H1 (cell line): Measurements from ENCODE around the gene NOL8. TPM values are rescaled to one million over a fixed set of nuclear protein-coding genes. Genes with fewer than 3 reads are reported as not detected.

Experiments used
- CTCF ChIA-PET: fragments of 300-600 bp; sonication (Branson Sonifier 250); formaldehyde crosslinking; loops from one replicate; lab custom pipeline; 2021; ENCODE audit not compliant: partially characterized antibody; lab: Charles Lee
- POLR2A ChIA-PET: fragments of 300-600 bp; sonication (Branson Sonifier 250); formaldehyde crosslinking; loops from one replicate; lab custom pipeline; 2021; ENCODE audit warnings: inconsistent platforms; ENCODE audit not compliant: partially characterized antibody; lab: Charles Lee
- DNase-seq, 2 experiments: peaks; one replicate each; pipeline versions ENCODE4 v3.0.0 to v3.0.0-alpha.2; 2010 to 2022; ENCODE audit warnings: low spot score in 2 of 2, low read depth in 1 of 2, mixed read lengths in 1 of 2
- FAIRE-seq: peaks from 2 replicates; lab custom pipeline; 2011; peaks lifted over from hg19 to GRCh38; lab: Jason Lieb, UNC
- H2AFZ ChIP-seq: 2 replicates; pipeline ENCODE4 v1.8.1; 2012; ENCODE audit warnings: low read length, inconsistent platforms
- H2AK5ac ChIP-seq: 2 replicates; pipeline ENCODE4 v1.6.1; 2013; ENCODE audit warnings: low read depth, low read length
- H2BK120ac ChIP-seq: replicated peaks from 2 replicates; pipeline ENCODE3; 2013; ENCODE audit warnings: low read depth, low read length, inconsistent platforms
- H2BK12ac ChIP-seq: 2 replicates; pipeline ENCODE4 v1.6.1; 2013; ENCODE audit warnings: low read depth, low read length
- H2BK15ac ChIP-seq: 2 replicates; pipeline ENCODE4 v1.6.1; 2013; ENCODE audit warnings: low read length
- H2BK20ac ChIP-seq: 2 replicates; pipeline ENCODE4 v1.6.1; 2013; ENCODE audit warnings: low read length
- H2BK5ac ChIP-seq: 2 replicates; pipeline ENCODE4 v1.6.1; 2013; ENCODE audit warnings: low read depth, low read length
- H3K14ac ChIP-seq: 2 replicates; pipeline ENCODE4 v1.6.1; 2013; ENCODE audit warnings: inconsistent platforms; ENCODE audit not compliant: insufficient read length
- H3K18ac ChIP-seq: 2 replicates; pipeline ENCODE4 v1.6.1; 2013; ENCODE audit warnings: low read length; ENCODE audit errors: extremely low read depth
- H3K23ac ChIP-seq: 2 replicates; pipeline ENCODE4 v1.6.1; 2013; ENCODE audit warnings: inconsistent platforms; ENCODE audit not compliant: insufficient read length
- H3K23me2 ChIP-seq: 2 replicates; pipeline ENCODE4 v1.6.1; 2013; ENCODE audit warnings: low read depth, low read length
- H3K27ac ChIP-seq: 2 replicates; pipeline ENCODE4 v1.6.1; 2011; ENCODE audit warnings: low read depth, low read length, inconsistent platforms
- H3K27me3 ChIP-seq, 4 experiments: replicated peaks in 1 of 4; 1 replicate in 1 of 4; 2 replicates in 3 of 4; pipeline versions ENCODE4 v1.6.1 to v1.8.1; 2011 to 2013; ENCODE audit warnings: low read length in 3 of 4, mild to moderate bottlenecking in 3 of 4, inconsistent platforms in 2 of 4, mixed read lengths in 2 of 4, moderate library complexity in 1 of 4; ENCODE audit not compliant: control insufficient read depth in 3 of 4, insufficient read depth in 3 of 4; ENCODE audit errors: extremely low read depth in 1 of 4
- H3K36me3 ChIP-seq, 4 experiments: 2 replicates each; pipeline versions ENCODE4 v1.6.1 to v1.8.1; 2011 to 2013; ENCODE audit warnings: mild to moderate bottlenecking in 4 of 4, low read length in 3 of 4, moderate library complexity in 2 of 4, control low read depth in 1 of 4, inconsistent platforms in 1 of 4; ENCODE audit not compliant: insufficient read depth in 4 of 4, control insufficient read depth in 2 of 4
- H3K4ac ChIP-seq: replicated peaks from 2 replicates; pipeline ENCODE3; 2013; ENCODE audit warnings: low read length, low read depth, mixed read lengths, inconsistent platforms; ENCODE audit not compliant: insufficient read length
- H3K4me1 ChIP-seq, 4 experiments: replicated peaks in 1 of 4; 1 replicate in 1 of 4; 2 replicates in 3 of 4; pipeline versions ENCODE4 v1.6.1 to v1.8.1; 2011 to 2013; ENCODE audit warnings: low read length in 3 of 4, inconsistent platforms in 2 of 4, mixed read lengths in 1 of 4; ENCODE audit not compliant: insufficient read depth in 4 of 4, control insufficient read depth in 3 of 4
- H3K4me2 ChIP-seq, 2 experiments: 2 replicates each; pipeline versions ENCODE4 v1.6.1 to v1.8.1; 2011 to 2013; ENCODE audit warnings: low read depth in 2 of 2, low read length in 2 of 2, control low read depth in 1 of 2, inconsistent platforms in 1 of 2, mild to moderate bottlenecking in 1 of 2; ENCODE audit not compliant: insufficient read depth in 1 of 2
- H3K4me3 ChIP-seq, 4 experiments: fragments of 200-600, 300-600 bp in 1 of 4; sonication (generic), shearing (Covaris generic), sonication (Bioruptor Twin) in 1 of 4; 2 replicates each; pipeline versions ENCODE4 v1.5.1 to v1.8.1; 2011 to 2016; ENCODE audit warnings: low read length in 4 of 4, low read depth in 3 of 4, control low read depth in 2 of 4, inconsistent platforms in 2 of 4, mild to moderate bottlenecking in 2 of 4, mixed read lengths in 1 of 4, moderate library complexity in 1 of 4; ENCODE audit not compliant: insufficient read depth in 2 of 4; ENCODE audit errors: extremely low read depth in 1 of 4
- H3K56ac ChIP-seq: replicated peaks from 2 replicates; pipeline ENCODE3; 2013; ENCODE audit warnings: low read depth, mild to moderate bottlenecking, mixed read lengths, low read length, inconsistent platforms; ENCODE audit not compliant: insufficient read length
- H3K79me1 ChIP-seq: 2 replicates; pipeline ENCODE4 v1.6.1; 2013; ENCODE audit warnings: low read depth, low read length, control low read depth
- H3K79me2 ChIP-seq, 2 experiments: 2 replicates each; pipeline versions ENCODE4 v1.6.1 to v1.8.1; 2012 to 2013; ENCODE audit warnings: low read length in 2 of 2, mild to moderate bottlenecking in 2 of 2, inconsistent platforms in 1 of 2; ENCODE audit not compliant: insufficient read depth in 2 of 2, control insufficient read depth in 1 of 2
- H3K9ac ChIP-seq, 4 experiments: replicated peaks in 1 of 4; 1 replicate in 1 of 4; 2 replicates in 3 of 4; pipeline versions ENCODE4 v1.6.1 to v1.8.1; 2011 to 2013; ENCODE audit warnings: low read depth in 3 of 4, low read length in 3 of 4, control low read depth in 2 of 4, mild to moderate bottlenecking in 2 of 4, moderate library complexity in 2 of 4, inconsistent platforms in 1 of 4; ENCODE audit errors: extremely low read depth in 1 of 4
- H3K9me3 ChIP-seq, 2 experiments: 2 replicates each; pipeline versions ENCODE4 v1.6.1 to v1.8.1; 2012 to 2013; ENCODE audit warnings: mild to moderate bottlenecking in 2 of 2, moderate library complexity in 2 of 2, control low read depth in 1 of 2, inconsistent platforms in 1 of 2, low read depth in 1 of 2, low read length in 1 of 2, mixed read lengths in 1 of 2; ENCODE audit not compliant: insufficient read depth in 2 of 2
- H4K20me1 ChIP-seq, 2 experiments: replicated peaks in 1 of 2; 2 replicates each; pipeline versions ENCODE3 to v1.8.1; 2011 to 2013; ENCODE audit warnings: inconsistent platforms in 2 of 2, low read length in 2 of 2, mild to moderate bottlenecking in 1 of 2; ENCODE audit not compliant: insufficient read depth in 2 of 2, control insufficient read depth in 1 of 2
- H4K5ac ChIP-seq: 2 replicates; pipeline ENCODE4 v1.6.1; 2013; ENCODE audit warnings: low read length, low read depth, mixed read lengths, inconsistent platforms; ENCODE audit not compliant: insufficient read length
- H4K8ac ChIP-seq: 2 replicates; pipeline ENCODE4 v1.8.0; 2013; ENCODE audit warnings: mild to moderate bottlenecking, moderate library complexity, low read length, inconsistent platforms; ENCODE audit not compliant: insufficient read depth; ENCODE audit errors: extremely low read depth
- H4K91ac ChIP-seq: replicated peaks from 2 replicates; pipeline ENCODE3; 2013; ENCODE audit warnings: low read length, mixed read lengths, inconsistent platforms; ENCODE audit not compliant: insufficient read length
- BRCA1 ChIP-seq: IDR thresholded peaks from 2 replicates; pipeline ENCODE4 v1.6.1; 2012; ENCODE audit warnings: low read depth, low read length, improper control_type of control experiment
- CTBP2 ChIP-seq: IDR thresholded peaks from 2 replicates; pipeline ENCODE4 v1.7.0; 2011; ENCODE audit warnings: borderline replicate concordance, mild to moderate bottlenecking, moderate library complexity, mixed read lengths, low read length; ENCODE audit not compliant: insufficient read depth, insufficient read length
- WGBS, 2 experiments: shearing (Covaris generic) in 1 of 2; methylation state at CpG; one replicate each; pipeline versions ENCODE4 v1.1.6 to v1.1.7; 2013 to 2015; ENCODE audit warnings: low lambda C conversion rate in 2 of 2, mixed read lengths in 2 of 2, inconsistent platforms in 1 of 2, low coverage in 1 of 2, missing lambda C conversion rate in 1 of 2; ENCODE audit not compliant: insufficient replicate concordance in 2 of 2, insufficient coverage in 1 of 2, insufficient read length in 1 of 2; ENCODE audit errors: extremely low coverage in 1 of 2, missing lambda C conversion rate in 1 of 2; 5-methylcytosine and 5-hydroxymethylcytosine counted together
- polyA plus RNA-seq, 7 experiments: library from polyadenylated mRNA; depleted of rRNA in 3 of 7; stranded (reverse) in 5 of 7; unstranded in 2 of 7; fragments of >200 nt in 5 of 7; fragments of 200-250 nt in 2 of 7; gene quantifications; 1 replicate in 5 of 7; 2 replicates in 1 of 7; 4 replicates in 1 of 7; pipeline versions ENCODE4 v1.2.1 to v1.2.3, GENCODE V29; 2011 to 2013; ENCODE audit warnings: missing spikeins in 2 of 7, mixed read lengths in 2 of 7
- total RNA-seq: library from RNA; stranded (reverse); fragmentation: NEBNext Ultra II Directional; extraction: Animal tissue kit (Norgen Biotek cat#: 25700); gene quantifications from 2 replicates; pipeline ENCODE4 v1.2.1, GENCODE V29; 2021

NOL8 gene
- total and polyA plus RNA-seq, 2 of the 8 experiments (the other 6 are each of a cell fraction or from before 2014, with no cell fraction given): 6.2 to 30.4 TPM

GRCh38 chr9:92298036-92298435 lies 27.1 kb downstream of the NOL8 start:
- CTCF ChIA-PET: no interaction called here
- H3K18ac ChIP-seq: no peak overlapping the region
- POLR2A ChIA-PET: interaction anchor here (2.1 to 2.9 kb wide), 2 partner anchors 19 to 31 kb away, joined by 4 to 11 read pairs; no protein-coding TSS in a partner anchor
- H4K5ac ChIP-seq: no peak overlapping the region
- TF ChIP-seq BRCA1 (no peak), CTBP2 (no peak)
- FAIRE-seq (no peak), DNase-seq (no peak)
- H3K36me3 ChIP-seq: peaks cover 11 to 60% (median 39%) of the 10 kb centered on the region in 4 experiments
- H3K4me1 ChIP-seq: peaks cover 0 to 3% (median 0%) of the 10 kb centered on the region in 4 experiments; a peak in 1 of 7 replicates
- no peak overlapping the region for H2AFZ ChIP-seq
- H4K91ac ChIP-seq: no peak overlapping the region
- no peak overlapping the region for H3K4ac ChIP-seq
- no peak overlapping the region for H3K9ac ChIP-seq
- H3K9me3 ChIP-seq: no peaks in the 10 kb centered on the region
- H4K20me1 ChIP-seq: no peaks in the 10 kb centered on the region
- peaks cover 0 to 5% of the 10 kb centered on the region in 2 experiments; a peak in 3 of 4 replicates for H3K79me2 ChIP-seq
- no peak overlapping the region for H3K4me2 ChIP-seq
- H3K56ac ChIP-seq: no peak overlapping the region
- H3K27ac ChIP-seq: no peak overlapping the region
- H3K4me3 ChIP-seq: no peak overlapping the region
- no peak overlapping the region for H2BK15ac ChIP-seq
- 0 out of 2 replicates have a peak, but pooled peaks cover 3% of the 10 kb centered on the region for H3K79me1 ChIP-seq
- no peak overlapping the region for H3K23ac ChIP-seq
- H3K14ac ChIP-seq: no peak overlapping the region
- WGBS, 2 experiments: 84% methylated on average over 3 of the region's 3 CpGs; no CpG with 5 or more reads in 1 of the 2 experiments
- no peak overlapping the region for H2BK5ac ChIP-seq
- H3K23me2 ChIP-seq: peaks cover 2% of the 10 kb centered on the region; the same call in 1 of the 2 replicates
- no peak overlapping the region for H2BK12ac ChIP-seq
- no peak overlapping the region for H2AK5ac ChIP-seq
- no peak overlapping the region for H4K8ac ChIP-seq
- H2BK20ac ChIP-seq: no peak overlapping the region
- H3K27me3 ChIP-seq: no peaks in the 10 kb centered on the region
- no peak overlapping the region for H2BK120ac ChIP-seq
